Measurements from ENCODE around the gene MRFAP1.

Gene MRFAP1

DNA sequence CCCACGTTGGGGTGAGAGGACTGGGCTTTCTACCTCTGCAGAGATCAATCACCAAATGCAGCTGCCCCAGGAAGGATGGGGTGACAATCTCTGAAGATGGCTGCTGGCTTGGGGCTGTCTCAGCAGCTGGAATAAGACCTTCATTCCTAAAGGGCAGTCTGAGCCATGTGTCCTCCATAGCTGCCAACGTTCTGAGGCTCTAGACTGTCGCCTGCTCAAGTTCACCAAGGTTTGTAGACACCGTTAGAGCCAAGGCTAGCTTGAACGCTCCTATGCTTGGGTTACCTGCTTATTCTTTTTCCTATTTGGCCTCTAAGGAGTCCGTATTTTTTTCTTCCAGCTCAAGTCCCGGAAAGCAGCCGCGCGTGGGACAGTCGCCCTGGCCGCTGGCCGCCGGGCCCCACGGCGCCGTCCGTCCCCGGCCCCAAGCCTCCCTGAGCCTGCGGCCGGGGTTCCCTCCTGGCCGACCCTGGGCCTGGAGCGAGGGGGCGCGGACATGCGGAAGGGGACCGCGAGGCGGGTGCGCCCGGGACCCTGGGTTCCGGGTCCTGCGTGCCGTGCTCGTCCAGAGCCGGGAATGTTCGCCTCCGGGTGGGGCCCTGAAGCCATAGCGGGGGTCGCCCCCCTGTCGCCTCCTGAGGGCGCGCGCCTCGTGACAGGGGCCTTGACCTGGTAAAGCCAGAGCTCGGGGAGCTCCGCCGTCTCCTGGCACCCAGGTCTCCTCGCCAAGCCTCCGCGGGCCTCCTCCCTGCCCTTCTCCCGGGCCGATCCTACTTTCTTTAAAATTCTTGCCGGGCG is 23.3 kb downstream of the MRFAP1 start:
- H3K79me2 ChIP-seq (ENCODE audit: low read length), result no peaks in the 10 kb centered on the region
- no peak overlapping the region for H3K4me2 ChIP-seq (ENCODE audit: low read depth, low read length)
- H3K27ac ChIP-seq (ENCODE audit: low read length), result no peak overlapping the region
- no peak for DNase-seq
- no peaks in the 10 kb centered on the region for H3K36me3 ChIP-seq (replicated peaks; ENCODE audit: insufficient read depth, low read length)
- H3F3A ChIP-seq (ENCODE audit: insufficient read depth, low read length), result no peaks in the 10 kb centered on the region
- H4K20me1 ChIP-seq (ENCODE audit: insufficient read depth, low read length), result no peaks in the 10 kb centered on the region
- peaks cover 54% of the 10 kb centered on the region for H3K27me3 ChIP-seq (replicated peaks; ENCODE audit: insufficient read depth, low read length)
- no peaks in the 10 kb centered on the region for H3K9me3 ChIP-seq (replicated peaks; ENCODE audit: insufficient read depth, low read length)
- H3K9me2 ChIP-seq (replicated peaks; ENCODE audit: insufficient read depth, low read length), result no peaks in the 10 kb centered on the region
- H3K4me1 ChIP-seq (ENCODE audit: low read length), result no peaks in the 10 kb centered on the region
- H3K9ac ChIP-seq (ENCODE audit: low read length), result no peak overlapping the region
- no peak overlapping the region for H2AFZ ChIP-seq (ENCODE audit: low read length)
- TF ChIP-seq EZH2phosphoT487 (IDR thresholded peaks at IDR 0.05; ENCODE audit: low read length) (no peak), EZH2 (optimal IDR thresholded peaks at IDR 0.05; ENCODE audit: low read depth, low read length) (no peak)
- TF ChIP-seq, protein P1, sequence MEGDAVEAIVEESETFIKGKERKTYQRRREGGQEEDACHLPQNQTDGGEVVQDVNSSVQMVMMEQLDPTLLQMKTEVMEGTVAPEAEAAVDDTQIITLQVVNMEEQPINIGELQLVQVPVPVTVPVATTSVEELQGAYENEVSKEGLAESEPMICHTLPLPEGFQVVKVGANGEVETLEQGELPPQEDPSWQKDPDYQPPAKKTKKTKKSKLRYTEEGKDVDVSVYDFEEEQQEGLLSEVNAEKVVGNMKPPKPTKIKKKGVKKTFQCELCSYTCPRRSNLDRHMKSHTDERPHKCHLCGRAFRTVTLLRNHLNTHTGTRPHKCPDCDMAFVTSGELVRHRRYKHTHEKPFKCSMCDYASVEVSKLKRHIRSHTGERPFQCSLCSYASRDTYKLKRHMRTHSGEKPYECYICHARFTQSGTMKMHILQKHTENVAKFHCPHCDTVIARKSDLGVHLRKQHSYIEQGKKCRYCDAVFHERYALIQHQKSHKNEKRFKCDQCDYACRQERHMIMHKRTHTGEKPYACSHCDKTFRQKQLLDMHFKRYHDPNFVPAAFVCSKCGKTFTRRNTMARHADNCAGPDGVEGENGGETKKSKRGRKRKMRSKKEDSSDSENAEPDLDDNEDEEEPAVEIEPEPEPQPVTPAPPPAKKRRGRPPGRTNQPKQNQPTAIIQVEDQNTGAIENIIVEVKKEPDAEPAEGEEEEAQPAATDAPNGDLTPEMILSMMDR (IDR thresholded peaks at IDR 0.05; ENCODE audit: low read length), result no peak
- no peak overlapping the region for H3K4me3 ChIP-seq (ENCODE audit: low read length)

DNA sequence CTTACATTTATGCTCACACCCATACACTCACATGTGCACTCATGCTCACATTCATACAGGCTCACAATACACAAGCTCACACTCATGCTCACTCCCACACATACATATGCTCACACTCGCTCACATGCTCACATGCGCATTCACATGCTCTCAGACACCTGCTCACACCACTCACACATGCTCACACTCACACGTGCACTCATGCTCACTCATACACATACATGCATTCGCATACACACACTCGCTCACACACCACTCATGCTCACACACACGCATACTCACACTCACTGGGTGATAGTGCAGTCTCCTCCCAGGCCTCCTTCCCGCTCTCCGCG is 24.8 kb downstream of the MRFAP1 start:
- H3K79me2 ChIP-seq (ENCODE audit: low read length), result no peaks in the 10 kb centered on the region
- H3K9me2 ChIP-seq (replicated peaks; ENCODE audit: insufficient read depth, low read length), result no peaks in the 10 kb centered on the region
- TF ChIP-seq EZH2 (optimal IDR thresholded peaks at IDR 0.05; ENCODE audit: low read depth, low read length) (no peak), EZH2phosphoT487 (IDR thresholded peaks at IDR 0.05; ENCODE audit: low read length) (no peak)
- TF ChIP-seq, protein P1 (IDR thresholded peaks at IDR 0.05; ENCODE audit: low read length), result no peak
- no peaks in the 10 kb centered on the region for H3K36me3 ChIP-seq (replicated peaks; ENCODE audit: insufficient read depth, low read length)
- no peaks in the 10 kb centered on the region for H3F3A ChIP-seq (ENCODE audit: insufficient read depth, low read length)
- no peak overlapping the region for H3K4me2 ChIP-seq (ENCODE audit: low read depth, low read length)
- no peaks in the 10 kb centered on the region for H3K9me3 ChIP-seq (replicated peaks; ENCODE audit: insufficient read depth, low read length)
- H3K4me1 ChIP-seq (ENCODE audit: low read length), result no peaks in the 10 kb centered on the region
- no peak overlapping the region for H3K9ac ChIP-seq (ENCODE audit: low read length)
- no peak overlapping the region for H3K27ac ChIP-seq (ENCODE audit: low read length)
- DNase-seq, result no peak
- no peak overlapping the region for H2AFZ ChIP-seq (ENCODE audit: low read length)
- H4K20me1 ChIP-seq (ENCODE audit: insufficient read depth, low read length), result no peaks in the 10 kb centered on the region
- H3K4me3 ChIP-seq (ENCODE audit: low read length), result no peak overlapping the region
- peaks cover 41% of the 10 kb centered on the region for H3K27me3 ChIP-seq (replicated peaks; ENCODE audit: insufficient read depth, low read length)

DNA sequence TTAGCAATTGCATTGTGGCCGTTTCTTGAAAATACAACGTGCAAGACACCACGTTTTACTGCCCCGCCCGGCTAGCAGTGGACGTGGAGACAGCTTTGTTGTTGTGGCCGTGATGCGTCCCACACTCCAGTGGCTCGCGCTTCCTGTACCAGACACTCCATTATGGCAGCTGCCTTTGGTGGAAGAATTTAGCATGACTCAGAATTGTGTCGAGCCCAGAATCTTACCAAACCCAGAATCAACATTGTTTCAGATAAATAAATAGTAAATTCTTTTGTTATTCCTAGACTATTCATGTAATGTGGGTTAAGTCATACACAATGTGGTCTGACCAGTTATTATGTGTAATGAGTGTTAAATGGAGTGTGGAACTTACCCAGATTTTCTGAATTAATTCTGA is 27.9 kb downstream of the MRFAP1 start:
- no peak overlapping the region for H2AFZ ChIP-seq (ENCODE audit: low read length)
- peaks cover 12% of the 10 kb centered on the region; the same call in 1 of the 2 replicates for H3K27me3 ChIP-seq (replicated peaks; ENCODE audit: insufficient read depth, low read length)
- H3K36me3 ChIP-seq (replicated peaks; ENCODE audit: insufficient read depth, low read length), result no peaks in the 10 kb centered on the region
- TF ChIP-seq EZH2phosphoT487 (IDR thresholded peaks at IDR 0.05; ENCODE audit: low read length) (no peak), EZH2 (optimal IDR thresholded peaks at IDR 0.05; ENCODE audit: low read depth, low read length) (no peak)
- TF ChIP-seq, protein P1 (IDR thresholded peaks at IDR 0.05; ENCODE audit: low read length), result no peak
- H3K4me2 ChIP-seq (ENCODE audit: low read depth, low read length), result no peak overlapping the region
- no peaks in the 10 kb centered on the region for H3K9me2 ChIP-seq (replicated peaks; ENCODE audit: insufficient read depth, low read length)
- H3K9ac ChIP-seq (ENCODE audit: low read length), result no peak overlapping the region
- no peaks in the 10 kb centered on the region for H3K9me3 ChIP-seq (replicated peaks; ENCODE audit: insufficient read depth, low read length)
- no peak overlapping the region for H3K27ac ChIP-seq (ENCODE audit: low read length)
- H3K4me1 ChIP-seq (ENCODE audit: low read length), result no peaks in the 10 kb centered on the region
- H3K79me2 ChIP-seq (ENCODE audit: low read length), result no peaks in the 10 kb centered on the region
- H4K20me1 ChIP-seq (ENCODE audit: insufficient read depth, low read length), result no peaks in the 10 kb centered on the region
- no peak overlapping the region for H3K4me3 ChIP-seq (ENCODE audit: low read length)
- H3F3A ChIP-seq (ENCODE audit: insufficient read depth, low read length), result no peaks in the 10 kb centered on the region
- DNase-seq, result no peak
